ENCODE data around the gene LAMB1.

DNA sequence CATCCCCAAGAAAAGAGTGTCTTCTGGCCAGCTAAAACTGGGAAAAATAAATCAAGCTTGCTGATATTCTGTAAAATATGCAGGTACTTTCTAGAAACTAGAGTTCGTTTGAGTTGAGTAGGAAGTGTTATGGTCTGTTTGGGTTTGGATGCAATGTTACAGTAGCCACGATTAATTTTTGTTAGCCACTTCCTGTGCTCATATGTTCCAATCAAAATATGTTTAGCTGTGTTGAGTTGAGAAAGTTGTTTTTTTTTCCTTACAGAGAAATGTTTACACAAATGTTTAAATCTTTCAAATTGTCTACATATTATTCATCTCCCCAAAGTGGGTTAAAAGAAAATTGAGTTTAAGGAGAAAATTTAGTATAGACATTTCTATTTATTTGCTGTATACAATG, 11.3 kb upstream of the LAMB1 start:
- TF ChIP-seq, protein P1, sequence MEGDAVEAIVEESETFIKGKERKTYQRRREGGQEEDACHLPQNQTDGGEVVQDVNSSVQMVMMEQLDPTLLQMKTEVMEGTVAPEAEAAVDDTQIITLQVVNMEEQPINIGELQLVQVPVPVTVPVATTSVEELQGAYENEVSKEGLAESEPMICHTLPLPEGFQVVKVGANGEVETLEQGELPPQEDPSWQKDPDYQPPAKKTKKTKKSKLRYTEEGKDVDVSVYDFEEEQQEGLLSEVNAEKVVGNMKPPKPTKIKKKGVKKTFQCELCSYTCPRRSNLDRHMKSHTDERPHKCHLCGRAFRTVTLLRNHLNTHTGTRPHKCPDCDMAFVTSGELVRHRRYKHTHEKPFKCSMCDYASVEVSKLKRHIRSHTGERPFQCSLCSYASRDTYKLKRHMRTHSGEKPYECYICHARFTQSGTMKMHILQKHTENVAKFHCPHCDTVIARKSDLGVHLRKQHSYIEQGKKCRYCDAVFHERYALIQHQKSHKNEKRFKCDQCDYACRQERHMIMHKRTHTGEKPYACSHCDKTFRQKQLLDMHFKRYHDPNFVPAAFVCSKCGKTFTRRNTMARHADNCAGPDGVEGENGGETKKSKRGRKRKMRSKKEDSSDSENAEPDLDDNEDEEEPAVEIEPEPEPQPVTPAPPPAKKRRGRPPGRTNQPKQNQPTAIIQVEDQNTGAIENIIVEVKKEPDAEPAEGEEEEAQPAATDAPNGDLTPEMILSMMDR (IDR thresholded peaks at IDR 0.05; ENCODE audit: low read length) = no peak
- TF ChIP-seq EZH2 (IDR thresholded peaks at IDR 0.05; ENCODE audit: borderline replicate concordance, low read length) = no peak
